Keratinocyte (primary cell): Measurements from ENCODE around the gene KIRREL2.

Source experiments
- EZH2 ChIP-seq: IDR thresholded peaks from one replicate; pipeline ENCODE4 v1.6.1; 2012; ENCODE audit warnings: inconsistent platforms, mild to moderate bottlenecking, low read length, moderate library complexity
- TF ChIP-seq, protein P1 (sequence below), 3 experiments: IDR thresholded peaks in 1 of 3; conservative IDR thresholded peaks in 1 of 3; optimal IDR thresholded peaks in 1 of 3; 2 replicates in 2 of 3; 3 replicates in 1 of 3; pipeline versions ENCODE3 to v1.5.1; 2011; ENCODE audit warnings: low read length in 3 of 3, mild to moderate bottlenecking in 3 of 3, moderate library complexity in 2 of 3, control low read depth in 1 of 3, inconsistent platforms in 1 of 3; ENCODE audit not compliant: insufficient read depth in 2 of 3; ENCODE audit errors: extremely low read depth in 1 of 3

DNA sequence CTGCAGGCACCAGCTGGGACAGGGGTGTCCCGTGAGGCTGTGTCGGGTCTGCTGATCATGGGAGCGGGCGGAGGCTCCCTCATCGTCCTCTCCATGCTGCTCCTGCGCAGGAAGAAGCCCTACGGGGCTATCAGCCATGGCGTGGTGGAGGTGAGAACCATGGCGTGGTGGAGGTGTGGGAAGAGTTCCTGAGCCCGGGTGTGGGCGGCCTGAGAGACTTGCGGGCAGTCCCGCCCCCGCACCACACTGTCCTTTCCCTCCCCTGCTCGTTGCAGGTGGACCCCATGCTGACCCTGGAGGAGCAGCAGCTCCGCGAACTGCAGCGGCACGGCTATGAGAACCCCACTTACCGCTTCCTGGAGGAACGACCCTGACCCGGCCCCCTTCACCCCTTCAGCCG is 22.4 kb downstream of the KIRREL2 start:
- no peak for TF ChIP-seq EZH2
- TF ChIP-seq, protein P1, sequence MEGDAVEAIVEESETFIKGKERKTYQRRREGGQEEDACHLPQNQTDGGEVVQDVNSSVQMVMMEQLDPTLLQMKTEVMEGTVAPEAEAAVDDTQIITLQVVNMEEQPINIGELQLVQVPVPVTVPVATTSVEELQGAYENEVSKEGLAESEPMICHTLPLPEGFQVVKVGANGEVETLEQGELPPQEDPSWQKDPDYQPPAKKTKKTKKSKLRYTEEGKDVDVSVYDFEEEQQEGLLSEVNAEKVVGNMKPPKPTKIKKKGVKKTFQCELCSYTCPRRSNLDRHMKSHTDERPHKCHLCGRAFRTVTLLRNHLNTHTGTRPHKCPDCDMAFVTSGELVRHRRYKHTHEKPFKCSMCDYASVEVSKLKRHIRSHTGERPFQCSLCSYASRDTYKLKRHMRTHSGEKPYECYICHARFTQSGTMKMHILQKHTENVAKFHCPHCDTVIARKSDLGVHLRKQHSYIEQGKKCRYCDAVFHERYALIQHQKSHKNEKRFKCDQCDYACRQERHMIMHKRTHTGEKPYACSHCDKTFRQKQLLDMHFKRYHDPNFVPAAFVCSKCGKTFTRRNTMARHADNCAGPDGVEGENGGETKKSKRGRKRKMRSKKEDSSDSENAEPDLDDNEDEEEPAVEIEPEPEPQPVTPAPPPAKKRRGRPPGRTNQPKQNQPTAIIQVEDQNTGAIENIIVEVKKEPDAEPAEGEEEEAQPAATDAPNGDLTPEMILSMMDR (optimal IDR thresholded peaks at IDR 0.05 in 1 of 3, IDR thresholded peaks at IDR 0.05 in 1 of 3, conservative IDR thresholded peaks at IDR 0.05 in 1 of 3; ENCODE audit: extremely low read depth in 1 of 3, insufficient read depth in 2 of 3, low read length in 3 of 3): no peak
